Adrenal gland (tissue), 5 donors: Measurements from ENCODE around the gene UBE2O.

Experiments
- CTCF ChIP-seq, 6 experiments: fragments of 450-650 bp in 4 of 6; fragments of 200-600 bp in 2 of 6; sonication (generic) in 1 of 6; IDR thresholded peaks; 1 replicate in 5 of 6; 2 replicates in 1 of 6; pipeline versions ENCODE4 v1.5.1 to v1.8.0; 2016 to 2021; ENCODE audit warnings: antibody characterized with exemption in 6 of 6, mild to moderate bottlenecking in 2 of 6, moderate library complexity in 1 of 6
- POLR2A ChIP-seq, 2 donors: fragments of 450-650 bp; IDR thresholded peaks; one replicate each; pipeline ENCODE4 v1.6.1; 2017; ENCODE audit warnings: antibody characterized with exemption in 2 of 2, mild to moderate bottlenecking in 2 of 2, moderate library complexity in 1 of 2
- donor health status: DM: no; HTN: no; CAD: no.

- TF ChIP-seq CTCF (IDR thresholded peaks at IDR 0.05) = no peak
- TF ChIP-seq POLR2A (IDR thresholded peaks at IDR 0.05) = no peak
These were observed 47.7 kb upstream of the UBE2O start for GRCh38 chr17:76500747-76501017.
